GM10266 (cell line): Measurements from ENCODE around the gene LMAN2.
A peak's percentile ranks its signal among the peaks of the same experiment; 100 is the strongest.

Experiments
- DNase-seq: peaks from one replicate; pipeline ENCODE4 v3.0.0; 2012; ENCODE audit errors: extremely low spot score
- TF ChIP-seq, protein P1 (sequence below): IDR thresholded peaks from 2 replicates; pipeline ENCODE4 v1.5.1; 2012; ENCODE audit warnings: mild to moderate bottlenecking, low read depth; ENCODE audit not compliant: control insufficient read depth, insufficient read depth; ENCODE audit errors: missing control alignments

Gene LMAN2

DNA sequence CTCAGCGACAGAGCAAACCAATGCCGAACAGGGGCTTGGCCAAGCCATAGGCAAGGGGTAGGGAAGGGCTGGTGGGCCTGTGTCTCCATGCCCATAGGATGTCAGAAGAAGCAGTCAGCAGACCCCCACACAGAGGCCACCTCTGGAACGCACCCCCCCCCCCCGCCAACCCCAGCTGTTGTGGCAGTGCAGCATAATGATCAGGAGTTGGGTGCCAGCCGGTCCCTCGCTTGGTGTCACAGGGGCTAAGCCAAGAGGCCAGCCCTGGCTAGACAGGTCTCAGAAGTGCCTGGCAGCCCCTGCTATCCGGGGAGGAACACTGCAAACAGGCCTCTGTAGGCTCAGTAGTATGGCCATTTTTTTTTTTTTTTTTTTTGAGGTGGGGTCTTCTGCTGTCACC lies 36.1 kb downstream of the LMAN2 start:
- no peak for DNase-seq
- TF ChIP-seq, protein P1, sequence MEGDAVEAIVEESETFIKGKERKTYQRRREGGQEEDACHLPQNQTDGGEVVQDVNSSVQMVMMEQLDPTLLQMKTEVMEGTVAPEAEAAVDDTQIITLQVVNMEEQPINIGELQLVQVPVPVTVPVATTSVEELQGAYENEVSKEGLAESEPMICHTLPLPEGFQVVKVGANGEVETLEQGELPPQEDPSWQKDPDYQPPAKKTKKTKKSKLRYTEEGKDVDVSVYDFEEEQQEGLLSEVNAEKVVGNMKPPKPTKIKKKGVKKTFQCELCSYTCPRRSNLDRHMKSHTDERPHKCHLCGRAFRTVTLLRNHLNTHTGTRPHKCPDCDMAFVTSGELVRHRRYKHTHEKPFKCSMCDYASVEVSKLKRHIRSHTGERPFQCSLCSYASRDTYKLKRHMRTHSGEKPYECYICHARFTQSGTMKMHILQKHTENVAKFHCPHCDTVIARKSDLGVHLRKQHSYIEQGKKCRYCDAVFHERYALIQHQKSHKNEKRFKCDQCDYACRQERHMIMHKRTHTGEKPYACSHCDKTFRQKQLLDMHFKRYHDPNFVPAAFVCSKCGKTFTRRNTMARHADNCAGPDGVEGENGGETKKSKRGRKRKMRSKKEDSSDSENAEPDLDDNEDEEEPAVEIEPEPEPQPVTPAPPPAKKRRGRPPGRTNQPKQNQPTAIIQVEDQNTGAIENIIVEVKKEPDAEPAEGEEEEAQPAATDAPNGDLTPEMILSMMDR: no peak

DNA sequence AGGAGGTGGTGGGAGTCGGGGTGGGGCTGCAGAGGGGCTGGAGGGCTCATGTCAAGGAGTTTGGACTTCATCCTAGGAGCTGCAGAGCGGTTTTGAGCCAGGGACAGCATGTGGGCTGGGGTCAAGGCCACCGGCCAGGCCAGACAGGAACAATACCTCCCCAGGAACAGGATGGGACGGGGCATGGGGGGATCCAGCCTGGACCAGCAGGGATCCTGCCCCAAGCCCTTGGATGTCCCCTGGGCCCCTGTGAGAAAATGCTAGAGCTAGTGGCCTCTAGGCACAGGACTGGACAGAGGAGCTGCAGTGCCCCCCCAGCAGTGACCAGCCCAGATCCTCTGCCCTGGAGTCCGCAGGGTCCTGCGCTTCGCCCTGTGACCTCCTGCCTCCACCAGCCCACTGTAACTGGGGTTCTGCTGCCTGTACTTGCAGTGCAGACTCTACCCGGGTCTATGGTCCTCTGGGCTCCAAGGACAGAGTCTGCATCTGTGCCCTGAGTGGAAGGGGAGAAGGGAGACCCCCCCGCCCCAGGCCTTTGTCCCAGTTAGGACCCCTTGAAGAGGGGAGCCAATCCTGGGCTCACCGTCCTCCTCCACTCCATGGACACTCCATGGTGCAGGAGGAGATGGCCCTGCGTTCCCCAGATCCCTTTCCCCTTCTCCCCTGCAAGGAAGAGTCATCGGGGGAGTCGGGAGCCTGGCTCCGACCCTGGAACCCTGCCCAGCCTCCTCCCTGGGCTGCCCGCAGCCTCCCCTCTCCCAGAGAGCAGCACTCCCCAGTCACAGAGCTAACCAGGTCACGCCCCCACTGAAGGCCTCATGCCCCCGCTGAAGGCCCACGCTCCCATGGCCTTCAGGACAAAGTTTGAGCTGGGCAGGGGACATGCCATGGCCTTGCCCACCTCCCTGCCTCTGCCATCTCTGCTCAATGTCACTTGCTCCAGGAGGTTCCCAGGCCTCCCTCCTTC lies 36.8 kb downstream of the LMAN2 start:
- no peak for DNase-seq
- TF ChIP-seq, protein P1: no peak

DNA sequence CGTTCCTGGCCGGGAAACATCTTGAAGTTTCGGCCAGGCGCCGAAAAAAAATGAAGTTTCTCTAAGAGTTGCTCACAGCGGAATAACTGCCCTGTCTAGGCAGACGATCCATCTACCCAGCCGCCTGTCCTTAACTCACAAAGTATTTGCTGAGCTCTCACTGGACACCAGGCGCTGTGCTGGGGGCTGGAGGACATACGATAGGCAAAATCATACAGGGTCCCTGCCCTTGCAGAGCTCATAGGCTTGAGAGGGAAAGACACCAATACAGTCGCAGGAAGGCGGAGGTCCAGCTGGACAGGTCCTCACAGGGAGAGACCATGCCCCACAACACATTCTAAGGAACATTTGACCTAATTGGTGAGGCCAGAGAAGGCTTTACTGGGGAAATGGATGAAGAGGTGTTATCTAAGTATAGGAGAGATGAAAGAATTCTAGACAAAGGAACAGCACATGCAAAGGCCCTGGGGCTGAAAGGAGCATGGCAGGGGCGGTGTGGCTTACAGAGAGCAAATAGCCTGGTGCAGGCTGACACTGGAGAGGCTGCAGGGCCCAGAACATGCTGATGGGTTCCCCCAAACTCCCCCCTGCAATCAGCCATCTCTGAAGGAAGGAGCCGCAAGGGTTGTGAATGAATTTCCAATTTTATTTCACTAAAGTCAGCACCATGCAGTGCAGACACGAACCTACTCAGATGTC lies 37.8 kb downstream of the LMAN2 start:
- TF ChIP-seq, protein P1: no peak
- DNase-seq: no peak

GRCh38 chr5:177312649-177313181 lies 38.8 kb downstream of the LMAN2 start:
- TF ChIP-seq, protein P1: peak; percentile 30
- DNase-seq: peak; percentile 50

DNA sequence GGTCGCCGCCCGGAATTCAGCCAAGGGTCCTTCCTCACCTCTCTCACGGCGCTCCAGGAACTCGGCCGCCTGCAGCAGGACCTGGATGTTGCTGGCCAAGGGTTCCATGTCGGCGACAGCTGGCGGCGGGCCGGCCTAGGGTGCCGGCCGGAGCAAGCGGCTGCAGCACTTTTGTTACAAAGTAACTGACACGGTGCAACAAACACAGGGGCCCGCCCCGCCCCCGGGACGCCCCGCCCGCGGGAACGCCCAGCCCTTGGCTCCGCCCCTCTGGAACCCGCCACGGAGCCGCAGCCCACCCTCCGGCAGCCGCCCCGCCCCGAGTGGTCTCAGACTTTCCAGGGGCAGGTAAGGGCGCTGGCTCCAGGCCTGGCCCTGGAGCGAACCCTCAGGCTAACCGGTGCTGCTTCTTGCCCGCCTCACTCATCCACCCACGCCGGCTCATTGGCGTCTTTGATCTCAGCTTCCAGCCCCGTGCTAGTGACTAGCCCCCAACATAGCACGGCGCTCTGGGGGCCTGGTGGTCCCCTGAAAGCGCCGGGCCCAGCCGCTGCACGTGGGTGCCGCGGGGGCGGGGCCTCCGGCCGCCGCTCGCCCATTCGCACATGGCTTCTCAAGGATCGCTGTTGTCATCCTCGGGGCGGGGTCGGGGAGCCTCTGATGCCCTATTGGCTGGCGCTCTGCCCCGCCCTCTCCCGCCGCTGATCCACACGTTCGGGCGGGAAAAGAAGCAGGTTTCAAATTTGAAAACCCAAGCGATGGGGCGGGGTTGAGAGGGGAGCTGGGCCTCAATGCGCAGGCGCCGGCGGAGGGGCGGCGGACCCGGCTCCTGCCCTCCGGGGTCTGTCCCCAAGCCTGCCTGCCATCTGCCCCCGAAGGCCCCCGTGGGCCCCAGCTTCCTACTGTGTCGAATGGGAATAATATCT lies 39.5 kb downstream of the LMAN2 start, which contains the start of gene MXD3:
TSS of gene MXD3 (minus strand) at position 176 of the 926 bp plus-strand sequence. CDS start at position 108, 68 bp downstream.
- TF ChIP-seq, protein P1: no peak
- DNase-seq: peak; percentile 98

GRCh38 chr5:177311392-177311722 lies 40.1 kb downstream of the LMAN2 start:
- TF ChIP-seq, protein P1: no peak
- DNase-seq: no peak
